Aorta (tissue), 5 donors: Measurements from ENCODE around the gene TPD52L2. TPM values are rescaled to one million over a fixed set of nuclear protein-coding genes. Genes with fewer than 3 reads are reported as not detected.

Experiments used
- ATAC-seq: fragments of 200-7000 bp; cut with Tn5 transposase; one replicate; pipeline ENCODE4 v1.9.1; 2022; ENCODE audit warnings: moderate library complexity; ENCODE audit not compliant: low FRiP score
- DNase-seq, 2 donors: peaks; one replicate each; pipeline ENCODE4 v3.0.0-alpha.2; 2020
- H3K27ac ChIP-seq, 2 donors: one replicate each; pipeline ENCODE4 v1.5.1; 2013; ENCODE audit warnings: low read length in 2 of 2, mild to moderate bottlenecking in 2 of 2, moderate library complexity in 2 of 2, control low read depth in 1 of 2, inconsistent platforms in 1 of 2, low read depth in 1 of 2
- H3K27me3 ChIP-seq, 2 donors: one replicate each; pipeline ENCODE4 v1.6.1; 2013; ENCODE audit warnings: control low read depth in 1 of 2, low read length in 1 of 2, mild to moderate bottlenecking in 1 of 2, moderate library complexity in 1 of 2; ENCODE audit not compliant: insufficient read depth in 2 of 2, control insufficient read depth in 1 of 2
- H3K36me3 ChIP-seq, 2 donors: one replicate each; pipeline ENCODE4 v1.6.1; 2013; ENCODE audit warnings: control low read depth in 1 of 2, low read length in 1 of 2, mild to moderate bottlenecking in 1 of 2; ENCODE audit not compliant: insufficient read depth in 2 of 2, control insufficient read depth in 1 of 2
- H3K4me1 ChIP-seq, 2 donors: one replicate each; pipeline ENCODE4 v1.6.1; 2013; ENCODE audit warnings: low read length in 2 of 2, control low read depth in 1 of 2, mild to moderate bottlenecking in 1 of 2, moderate library complexity in 1 of 2; ENCODE audit not compliant: insufficient read depth in 2 of 2, control insufficient read depth in 1 of 2
- H3K4me3 ChIP-seq, 2 donors: one replicate each; pipeline ENCODE4 v1.5.1; 2013; ENCODE audit warnings: low read length in 2 of 2, control low read depth in 1 of 2, mild to moderate bottlenecking in 1 of 2
- H3K9me3 ChIP-seq: one replicate; pipeline ENCODE4 v1.6.1; 2013; ENCODE audit warnings: mild to moderate bottlenecking, low read length; ENCODE audit not compliant: control insufficient read depth
- WGBS, 2 donors: extraction: QIAGEN DNeasy Blood & Tissue Kit; methylation state at CpG; one replicate each; pipeline ENCODE4 v1.1.7; 2013; 5-methylcytosine and 5-hydroxymethylcytosine counted together
- intact Hi-C, 2 donors: fragments of 100-400 bp; cut with DNase I; formaldehyde crosslinking; loops; one replicate each; pipeline versions ENCODE4 v1.14.2 to v1.15.0; 2022
- polyA plus RNA-seq, 2 donors: library from polyadenylated mRNA; stranded (reverse); fragments of 200-250 nt; gene quantifications; one replicate each; pipeline ENCODE4 v1.2.3, GENCODE V29; 2013
- total RNA-seq, 2 donors: library from RNA; stranded (reverse); fragmentation: NEBNext Ultra II Directional; extraction: Animal tissue kit (Norgen Biotek cat#: 25700); gene quantifications; one replicate each; pipeline ENCODE4 v1.2.1, GENCODE V29; 2021
- donor health status: healthy with polysubstance abuse.
- donor health status: Bipolar disorder and iron deficiency.
- donor health status: DM: no; HTN: no; CAD: no.
- donor health status: DM: no; HTN: no; CAD: no.
- donor health status: DM: yes; HTN: yes; CAD: no.

Gene TPD52L2
- total and polyA plus RNA-seq, 4 donors, result 89.8 to 112 (median 101) TPM

GRCh38 chr20:63859166-63859699 is 5.8 kb upstream of the TPD52L2 start:
- ATAC-seq (no peak), DNase-seq (no peak)
- H3K27ac ChIP-seq, result no peak overlapping the region
- no peaks in the 10 kb centered on the region for H3K27me3 ChIP-seq
- H3K4me3 ChIP-seq, result no peak overlapping the region
- no peaks in the 10 kb centered on the region for H3K9me3 ChIP-seq
- no peaks in the 10 kb centered on the region for H3K4me1 ChIP-seq
- intact Hi-C loops, result no loop called here
- H3K36me3 ChIP-seq, result peaks cover 0 to 2% of the 10 kb centered on the region in 2 donors
- WGBS, 2 donors, result 38 to 45% methylated on average over 7 of the region's 7 CpGs

GRCh38 chr20:63860325-63861051 is 4.6 kb upstream of the TPD52L2 start:
- DNase-seq, result peak in 1 of 2 donors; percentile 76
- ATAC-seq, result no peak
- Histone ChIP-seq H3K36me3 (peaks cover 0 to 2% of the 10 kb centered on the region in 2 donors), H3K4me3 (no peak overlapping the region), H3K9me3 (no peaks in the 10 kb centered on the region), H3K27ac (no peak overlapping the region), H3K27me3 (no peaks in the 10 kb centered on the region), H3K4me1 (no peaks in the 10 kb centered on the region)
- WGBS, 2 donors, result 73 to 80% methylated on average over 15 to 17 of the region's 17 CpGs
- intact Hi-C loops, result loop anchor here (5.0 kb wide), 2 partner anchors 73 to 323 kb away; partner anchors contain the start of gene PTK6 (in 1 of the 2)

GRCh38 chr20:63861365-63861934 is 3.6 kb upstream of the TPD52L2 start, which contains the start of gene ABHD16B:
Gene ABHD16B (plus strand): TSS chr20:63861498. CDS start chr20:63861541, 43 bp downstream.
- Histone ChIP-seq H3K27ac (no peak within 1 kb of the TSS), H3K4me3 (no peak within 1 kb of the TSS), H3K9me3 (no peaks in the 10 kb centered on the region), H3K4me1 (no peaks in the 10 kb centered on the region), H3K27me3 (no peaks in the 10 kb centered on the region), H3K36me3 (peaks cover 0 to 2% of the 10 kb centered on the region in 2 donors)
- ATAC-seq, result no peak
- peak in 1 of 2 donors; percentile 76 for DNase-seq
- WGBS, 2 donors, result 96 to 97% methylated on average over 59 of the region's 59 CpGs
- intact Hi-C loops, result loop anchor here (5.0 kb wide), 2 partner anchors 74 to 324 kb away; partner anchors contain the start of gene PTK6 (in 1 of the 2)

GRCh38 chr20:63861981-63862901 is 2.8 kb upstream of the TPD52L2 start:
- intact Hi-C loops, result loop anchor here (5.0 kb wide), 2 partner anchors 75 to 325 kb away; partner anchors contain the start of gene PTK6 (in 1 of the 2)
- Histone ChIP-seq H3K4me1 (no peaks in the 10 kb centered on the region), H3K9me3 (no peaks in the 10 kb centered on the region), H3K27me3 (no peaks in the 10 kb centered on the region), H3K4me3 (no peak overlapping the region), H3K36me3 (peaks cover 0 to 2% of the 10 kb centered on the region in 2 donors), H3K27ac (no peak overlapping the region)
- peak in 1 of 2 donors; percentile 77 for DNase-seq
- WGBS, 2 donors, result 96% methylated on average over 90 to 95 of the region's 95 CpGs
- no peak for ATAC-seq

- ATAC-seq, result no peak
- Histone ChIP-seq H3K4me1 (no peaks in the 10 kb centered on the region), H3K9me3 (no peaks in the 10 kb centered on the region), H3K36me3 (peaks cover 0 to 2% of the 10 kb centered on the region in 2 donors), H3K27ac (no peak overlapping the region), H3K4me3 (no peak overlapping the region), H3K27me3 (no peaks in the 10 kb centered on the region)
- no peak for DNase-seq
- intact Hi-C loops, result loop anchor here (5.0 kb wide), 2 partner anchors 76 to 326 kb away; partner anchors contain the start of gene PTK6 (in 1 of the 2)
- WGBS, 2 donors, result 84 to 86% methylated on average over 18 of the region's 18 CpGs
Observed at GRCh38 chr20:63863021-63863797, 1.9 kb upstream of the TPD52L2 start.

- peak; percentile 94 for DNase-seq
- Histone ChIP-seq H3K27ac (peak overlapping the region in 1 of 2 donors; percentile 6), H3K36me3 (peaks cover 0 to 2% of the 10 kb centered on the region in 2 donors), H3K4me1 (no peaks in the 10 kb centered on the region), H3K9me3 (no peaks in the 10 kb centered on the region), H3K27me3 (no peaks in the 10 kb centered on the region), H3K4me3 (peak overlapping the region in 1 of 2 donors; percentile 63)
- ATAC-seq, result peak; percentile 91
- intact Hi-C loops, result loop anchor here (2.0 to 5.0 kb wide), 3 partner anchors 77 to 327 kb away; partner anchors contain the start of gene PTK6 (in 1 of the 2)
- WGBS, 2 donors, result 5 to 6% methylated on average over 38 of the region's 38 CpGs
Observed at GRCh38 chr20:63863798-63864544, 1.1 kb upstream of the TPD52L2 start.

- peaks cover 0 to 6% of the 10 kb centered on the region in 2 donors for H3K36me3 ChIP-seq
- 0% methylated on average over 25 of the region's 25 CpGs for WGBS, 2 donors
- no peaks in the 10 kb centered on the region for H3K27me3 ChIP-seq
- intact Hi-C loops, result loop anchor here (2.0 to 5.0 kb wide), 3 partner anchors 77 to 327 kb away; partner anchors contain the start of gene PTK6 (in 1 of the 2)
- H3K4me3 ChIP-seq, result peak overlapping the region; percentile 22 to 63
- H3K27ac ChIP-seq, result no peak overlapping the region
- no peaks in the 10 kb centered on the region for H3K9me3 ChIP-seq
- ATAC-seq (no peak), DNase-seq (no peak)
- no peaks in the 10 kb centered on the region for H3K4me1 ChIP-seq
Observed at GRCh38 chr20:63864545-63864977, 509 bp upstream of the TPD52L2 start.
